ENCODE measurements around the gene ANKRD11.

The ANKRD11 gene

GRCh38 chr16:89507214-89507833 is 17.0 kb upstream of the ANKRD11 start:
- peak overlapping the region; percentile 80 for H3K27ac ChIP-seq
- no peak for TF ChIP-seq ZFX (IDR thresholded peaks at IDR 0.05; ENCODE audit: borderline replicate concordance)
- TF ChIP-seq, protein P1, sequence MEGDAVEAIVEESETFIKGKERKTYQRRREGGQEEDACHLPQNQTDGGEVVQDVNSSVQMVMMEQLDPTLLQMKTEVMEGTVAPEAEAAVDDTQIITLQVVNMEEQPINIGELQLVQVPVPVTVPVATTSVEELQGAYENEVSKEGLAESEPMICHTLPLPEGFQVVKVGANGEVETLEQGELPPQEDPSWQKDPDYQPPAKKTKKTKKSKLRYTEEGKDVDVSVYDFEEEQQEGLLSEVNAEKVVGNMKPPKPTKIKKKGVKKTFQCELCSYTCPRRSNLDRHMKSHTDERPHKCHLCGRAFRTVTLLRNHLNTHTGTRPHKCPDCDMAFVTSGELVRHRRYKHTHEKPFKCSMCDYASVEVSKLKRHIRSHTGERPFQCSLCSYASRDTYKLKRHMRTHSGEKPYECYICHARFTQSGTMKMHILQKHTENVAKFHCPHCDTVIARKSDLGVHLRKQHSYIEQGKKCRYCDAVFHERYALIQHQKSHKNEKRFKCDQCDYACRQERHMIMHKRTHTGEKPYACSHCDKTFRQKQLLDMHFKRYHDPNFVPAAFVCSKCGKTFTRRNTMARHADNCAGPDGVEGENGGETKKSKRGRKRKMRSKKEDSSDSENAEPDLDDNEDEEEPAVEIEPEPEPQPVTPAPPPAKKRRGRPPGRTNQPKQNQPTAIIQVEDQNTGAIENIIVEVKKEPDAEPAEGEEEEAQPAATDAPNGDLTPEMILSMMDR (IDR thresholded peaks at IDR 0.05) = no peak

GRCh38 chr16:89506791-89507191 is 16.4 kb upstream of the ANKRD11 start:
- no peak overlapping the region; the same call in 1 of the 2 replicates for H3K27ac ChIP-seq
- TF ChIP-seq ZFX (IDR thresholded peaks at IDR 0.05; ENCODE audit: borderline replicate concordance) = no peak
- TF ChIP-seq, protein P1 (IDR thresholded peaks at IDR 0.05) = no peak

- TF ChIP-seq, protein P1 (IDR thresholded peaks at IDR 0.05) = no peak
- no peak for TF ChIP-seq ZFX (IDR thresholded peaks at IDR 0.05; ENCODE audit: borderline replicate concordance)
- H3K27ac ChIP-seq = no peak overlapping the region
Measured at GRCh38 chr16:89506113-89506504, 15.7 kb upstream of the ANKRD11 start.

DNA sequence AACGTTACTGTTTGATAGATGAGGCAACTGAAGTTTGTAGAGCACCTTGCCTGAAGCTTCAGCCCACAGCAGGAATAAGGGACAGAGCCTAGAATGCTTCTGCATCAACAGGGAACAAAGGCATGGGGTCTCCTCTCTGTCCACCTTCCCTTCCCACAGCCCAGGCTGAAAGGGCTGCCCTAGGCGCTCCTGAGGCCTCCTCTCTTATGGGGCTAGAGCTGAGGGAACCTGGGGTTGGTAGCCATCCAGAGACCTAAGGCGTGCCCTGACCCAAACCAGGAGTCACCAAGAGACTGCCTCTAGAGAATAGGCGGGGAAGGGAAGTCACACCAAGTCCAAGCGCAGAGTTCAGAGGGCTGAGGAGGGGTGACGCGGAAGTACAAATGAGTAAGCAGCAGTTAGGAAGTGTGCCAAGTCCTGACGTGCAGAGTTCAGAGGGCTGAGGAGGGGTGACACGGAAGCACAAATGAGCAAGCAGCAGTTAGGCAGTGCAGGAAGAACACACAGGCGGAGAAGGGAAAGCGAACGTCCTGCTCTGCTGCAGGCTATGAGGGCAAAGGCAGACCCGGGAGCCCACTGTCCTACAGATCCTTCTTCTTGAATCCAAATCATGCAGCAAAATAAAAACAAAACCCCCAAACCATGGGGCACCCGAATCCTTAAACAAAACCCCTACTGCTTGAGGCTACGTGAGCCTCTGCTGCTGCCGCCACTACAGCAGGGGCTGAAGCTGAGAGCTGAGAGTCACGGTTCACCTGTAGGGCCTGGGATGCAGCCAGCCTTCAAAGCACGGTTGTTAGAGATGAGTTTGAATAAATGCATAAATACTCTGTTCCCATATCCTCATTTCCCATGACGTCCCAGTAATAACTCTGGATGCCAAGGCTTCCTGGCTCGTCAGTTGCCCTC is 15.1 kb upstream of the ANKRD11 start:
- no peak overlapping the region for H3K27ac ChIP-seq
- no peak for TF ChIP-seq ZFX (IDR thresholded peaks at IDR 0.05; ENCODE audit: borderline replicate concordance)
- TF ChIP-seq, protein P1 (IDR thresholded peaks at IDR 0.05) = no peak

GRCh38 chr16:89504091-89504490 is 13.7 kb upstream of the ANKRD11 start:
- no peak overlapping the region for H3K27ac ChIP-seq
- TF ChIP-seq ZFX (IDR thresholded peaks at IDR 0.05; ENCODE audit: borderline replicate concordance) = no peak
- TF ChIP-seq, protein P1 (IDR thresholded peaks at IDR 0.05) = no peak

DNA sequence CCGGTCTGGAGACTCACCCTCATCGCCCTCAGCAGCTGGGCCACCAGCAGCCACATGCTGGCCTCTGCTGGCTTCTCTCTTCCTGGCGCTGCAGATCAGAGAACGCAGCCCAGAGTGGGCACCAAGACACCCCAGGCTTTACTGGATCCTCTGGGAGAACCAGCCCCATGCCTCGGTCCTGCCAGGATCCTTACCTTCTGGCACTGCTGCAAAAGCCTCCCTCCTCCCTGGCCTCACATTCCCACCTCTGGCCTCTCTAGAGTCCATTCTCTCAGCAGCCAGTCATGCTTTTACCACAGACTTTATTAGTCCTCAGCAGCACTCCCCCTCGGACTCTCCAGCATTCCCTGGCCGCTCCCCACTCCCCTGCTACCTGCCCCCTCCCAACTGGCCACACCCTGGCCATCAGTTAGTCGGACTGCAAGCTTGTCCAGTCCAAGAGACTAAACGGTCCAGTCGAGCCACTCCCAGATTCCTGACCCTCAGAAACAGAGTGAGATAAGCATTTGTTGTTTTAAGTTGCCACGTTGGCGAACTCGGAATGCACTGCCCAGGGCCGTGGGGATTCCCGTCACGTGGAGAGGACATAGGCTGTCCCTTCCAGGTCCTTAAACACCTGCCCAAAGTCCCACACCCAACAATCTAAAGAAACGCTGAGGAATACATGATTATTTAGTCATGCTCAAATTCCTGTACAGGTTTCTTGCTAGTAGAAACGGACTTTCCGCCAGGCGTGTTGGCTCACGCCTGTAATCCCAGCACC is 11.9 kb upstream of the ANKRD11 start:
- no peak overlapping the region for H3K27ac ChIP-seq
- no peak for TF ChIP-seq ZFX (IDR thresholded peaks at IDR 0.05; ENCODE audit: borderline replicate concordance)
- TF ChIP-seq, protein P1 (IDR thresholded peaks at IDR 0.05) = no peak

Data from 22Rv1 (cell line).